Heart left ventricle (tissue), 16 donors: ENCODE measurements around the gene FOXP1. TPM values are rescaled to one million over a fixed set of nuclear protein-coding genes. Genes with fewer than 3 reads are reported as not detected.
A peak's percentile ranks its signal among the peaks of the same experiment; 100 is the strongest.

Experiments
- ATAC-seq, 4 donors: fragments of 200-7000 bp; cut with Tn5 transposase; one replicate each; pipeline ENCODE4 v1.9.1; 2020 to 2022; ENCODE audit warnings: moderate library complexity in 4 of 4, mild to moderate bottlenecking in 3 of 4, moderate number of reproducible peaks in 1 of 4
- DNase-seq, 5 donors: peaks; one replicate each; pipeline ENCODE4 v3.0.0-alpha.2; 2020
- H3K27ac ChIP-seq, 12 donors: fragments of 200-600 bp; sonication (generic) in 4 of 12; one replicate each; pipeline versions ENCODE4 v1.5.0 to v1.8.0; 2016 to 2022; ENCODE audit warnings: mild to moderate bottlenecking in 2 of 12
- H3K27me3 ChIP-seq, 9 donors: fragments of 200-600 bp; sonication (generic) in 2 of 9; one replicate each; pipeline versions ENCODE4 v1.5.1 to v1.8.0; 2016 to 2022; ENCODE audit warnings: mild to moderate bottlenecking in 3 of 9
- H3K36me3 ChIP-seq, 9 donors: fragments of 200-600 bp; sonication (generic) in 2 of 9; one replicate each; pipeline versions ENCODE4 v1.5.0 to v1.8.0; 2018 to 2022; ENCODE audit warnings: mild to moderate bottlenecking in 2 of 9
- H3K4me1 ChIP-seq, 12 donors: fragments of 200-600 bp; sonication (generic) in 4 of 12; one replicate each; pipeline versions ENCODE4 v1.5.0 to v1.8.0; 2016 to 2022; ENCODE audit warnings: mild to moderate bottlenecking in 3 of 12
- H3K4me3 ChIP-seq, 12 donors: fragments of 200-600 bp; sonication (generic) in 4 of 12; one replicate each; pipeline versions ENCODE4 v1.5.0 to v1.8.0; 2017 to 2022; ENCODE audit warnings: mild to moderate bottlenecking in 9 of 12, moderate library complexity in 4 of 12
- H3K9me3 ChIP-seq, 12 donors: fragments of 200-600 bp; sonication (generic) in 4 of 12; one replicate each; pipeline versions ENCODE4 v1.5.0 to v1.8.0; 2016 to 2022; ENCODE audit warnings: mild to moderate bottlenecking in 1 of 12
- CTCF ChIP-seq, 12 donors: fragments of 200-600 bp; sonication (generic) in 4 of 12; IDR thresholded peaks; one replicate each; pipeline versions ENCODE4 v1.5.0 to v1.8.0; 2018 to 2022; ENCODE audit warnings: antibody characterized with exemption in 12 of 12, mild to moderate bottlenecking in 5 of 12
- POLR2A ChIP-seq, 2 donors: fragments of 450-650 bp; IDR thresholded peaks; one replicate each; pipeline ENCODE4 v1.6.1; 2017; ENCODE audit warnings: antibody characterized with exemption in 2 of 2, mild to moderate bottlenecking in 2 of 2, moderate library complexity in 2 of 2
- WGBS, 4 donors: extraction: QIAGEN DNeasy Blood & Tissue Kit in 2 of 4; methylation state at CpG; one replicate each; pipeline versions ENCODE4 v1.1.5 to v1.1.7; 2013 to 2018; 5-methylcytosine and 5-hydroxymethylcytosine counted together
- intact Hi-C, 10 donors: fragments of 100-400 bp; cut with DNase I; formaldehyde crosslinking; loops; one replicate each; pipeline versions ENCODE4 v1.11.1 to v1.14.2; 2022
- polyA plus RNA-seq, 2 donors: library from polyadenylated mRNA; stranded (reverse); fragments of 200-250 nt; gene quantifications; one replicate each; pipeline ENCODE4 v1.2.3, GENCODE V29; 2013
- total RNA-seq, 9 donors: library from RNA; depleted of rRNA in 2 of 9; stranded (reverse); fragments of >200 nt in 2 of 9; fragmentation: NEBNext Ultra II Directional in 3 of 9; extraction: Animal tissue kit (Norgen Biotek cat#: 25700) in 3 of 9; gene quantifications; one replicate each; pipeline versions ENCODE4 v1.1.0 to v1.2.4, GENCODE V29; 2016 to 2023
- donor health status: ischemic (EF 13 %, LVEDD 7.1; RV severe dilation, severe dysfunction).
- donor health status: healthy with polysubstance abuse.
- donor health status: DM: no; HTN: yes; CAD: no.
- donor health status: DM: no; HTN: no; CAD: no.
- donor health status: ischemic (EF 25% LVEDD 6.9; RV normal size, moderate dysfunction).
- donor health status: ischemic (EF 25% LVEDD 5.7; RV mildly dilated, moderate dysfunction).
- donor health status: healthy.
- donor health status: DM: yes; HTN: yes; CAD: no.
- donor health status: ischemic (EF 35%, LVEDD 5.7; RV mildly dilated, moderate dysfunction).
- donor health status: nonischemic (EF 11% LVEDD 7.7; RV severe dilation, severe dysfunction).
- donor health status: DM: yes; HTN: yes; CAD: no.
- donor health status: PGD.
- donor health status: ischemic (EF 29% LVEDD 5.4; RV normal size, mild dysfunction).
- donor health status: nonischemic (EF 23%, LVEDD 6.1; RV moderate dilation, normal function).

The FOXP1 gene
- total and polyA plus RNA-seq, 11 donors = 14.9 to 67.8 (median 41.1) TPM

GRCh38 chr3:71300951-71301393, 282.6 kb downstream of the FOXP1 start:
- ATAC-seq = no peak
- no peak overlapping the region for H3K27ac ChIP-seq

GRCh38 chr3:71299160-71299559, 284.4 kb downstream of the FOXP1 start:
- TF ChIP-seq CTCF (IDR thresholded peaks at IDR 0.05) (no peak), POLR2A (IDR thresholded peaks at IDR 0.05) (no peak)
- Histone ChIP-seq H3K4me3 (no peak overlapping the region), H3K36me3 (peaks cover 0 to 3% (median 0%) of the 10 kb centered on the region in 9 donors), H3K27me3 (no peaks in the 10 kb centered on the region), H3K9me3 (no peaks in the 10 kb centered on the region), H3K27ac (no peak overlapping the region), H3K4me1 (peaks cover 0 to 21% (median 9%) of the 10 kb centered on the region in 12 donors)
- WGBS, 4 donors = 97 to 99% (median 97%) methylated on average over 5 of the region's 5 CpGs
- ATAC-seq (no peak), DNase-seq (no peak)
- intact Hi-C loops = loop anchor here in 1 of 10 donors (10.0 kb wide), 1 partner anchor 584 kb away; no protein-coding TSS in a partner anchor

More at GRCh38 chr3:71300951-71301393, 282.6 kb downstream of the FOXP1 start:
- Histone ChIP-seq H3K36me3 (peaks cover 0 to under 1% (median 0%) of the 10 kb centered on the region in 9 donors), H3K4me3 (no peak overlapping the region), H3K27me3 (no peaks in the 10 kb centered on the region), H3K9me3 (no peaks in the 10 kb centered on the region), H3K4me1 (peaks cover 0 to 37% (median 24%) of the 10 kb centered on the region in 12 donors)
- 73 to 82% (median 78%) methylated on average over 4 of the region's 4 CpGs for WGBS, 4 donors
- TF ChIP-seq CTCF (IDR thresholded peaks at IDR 0.05) (no peak), POLR2A (IDR thresholded peaks at IDR 0.05) (no peak)
- DNase-seq = no peak
- intact Hi-C loops = loop anchor here in 8 of 10 donors (5.0 to 10.0 kb wide), 9 partner anchors 169 to 766 kb away; partner anchors contain the start of gene FOXP1 (in 2 of the 8)

- no peak overlapping the region for H3K4me3 ChIP-seq
- ATAC-seq (no peak), DNase-seq (no peak)
- no peaks in the 10 kb centered on the region for H3K9me3 ChIP-seq
- peaks cover 0 to 3% (median 0%) of the 10 kb centered on the region in 9 donors for H3K36me3 ChIP-seq
- WGBS, 4 donors = 92 to 94% (median 93%) methylated on average over 7 of the region's 7 CpGs
- no peaks in the 10 kb centered on the region for H3K27me3 ChIP-seq
- H3K27ac ChIP-seq = no peak overlapping the region
- H3K4me1 ChIP-seq = peaks cover 0 to 10% (median 0%) of the 10 kb centered on the region in 12 donors
- intact Hi-C loops = loop anchor here in 1 of 10 donors (10.0 kb wide), 1 partner anchor 580 kb away; no protein-coding TSS in a partner anchor
- TF ChIP-seq CTCF (IDR thresholded peaks at IDR 0.05) (no peak), POLR2A (IDR thresholded peaks at IDR 0.05) (no peak)
Observed at GRCh38 chr3:71294919-71295318, 288.6 kb downstream of the FOXP1 start.

GRCh38 chr3:71290301-71290700, 293.2 kb downstream of the FOXP1 start:
- WGBS, 4 donors = 75 to 89% (median 84%) methylated on average over 2 of the region's 2 CpGs
- no peak overlapping the region for H3K27ac ChIP-seq
- ATAC-seq (peak in 3 of 4 donors; percentile 22 to 64 (median 64)), DNase-seq (no peak)
- H3K4me1 ChIP-seq = peaks cover 0 to 10% (median 0%) of the 10 kb centered on the region in 12 donors
- intact Hi-C loops = loop anchor here in 1 of 10 donors (10.0 kb wide), 1 partner anchor 576 kb away; no protein-coding TSS in a partner anchor
- no peaks in the 10 kb centered on the region for H3K27me3 ChIP-seq
- TF ChIP-seq POLR2A (IDR thresholded peaks at IDR 0.05) (no peak), CTCF (IDR thresholded peaks at IDR 0.05) (no peak)
- H3K36me3 ChIP-seq = no peaks in the 10 kb centered on the region
- H3K9me3 ChIP-seq = no peaks in the 10 kb centered on the region
- no peak overlapping the region for H3K4me3 ChIP-seq
